Inflammatory macrophage treated with lipopolysaccharide for 1 hour (primary cell): ENCODE data around the gene HLCS.
"Not testable (repeated sequence)": the region's sequence is repeated elsewhere in the genome, so short reads cannot be mapped to it uniquely, and the experiment has no call there.

ENCODE experiments used
- DNase-seq, 2 donors: peaks; one replicate each; pipeline ENCODE4 v3.0.0-alpha.2; 2020 to 2022

Gene HLCS

DNA sequence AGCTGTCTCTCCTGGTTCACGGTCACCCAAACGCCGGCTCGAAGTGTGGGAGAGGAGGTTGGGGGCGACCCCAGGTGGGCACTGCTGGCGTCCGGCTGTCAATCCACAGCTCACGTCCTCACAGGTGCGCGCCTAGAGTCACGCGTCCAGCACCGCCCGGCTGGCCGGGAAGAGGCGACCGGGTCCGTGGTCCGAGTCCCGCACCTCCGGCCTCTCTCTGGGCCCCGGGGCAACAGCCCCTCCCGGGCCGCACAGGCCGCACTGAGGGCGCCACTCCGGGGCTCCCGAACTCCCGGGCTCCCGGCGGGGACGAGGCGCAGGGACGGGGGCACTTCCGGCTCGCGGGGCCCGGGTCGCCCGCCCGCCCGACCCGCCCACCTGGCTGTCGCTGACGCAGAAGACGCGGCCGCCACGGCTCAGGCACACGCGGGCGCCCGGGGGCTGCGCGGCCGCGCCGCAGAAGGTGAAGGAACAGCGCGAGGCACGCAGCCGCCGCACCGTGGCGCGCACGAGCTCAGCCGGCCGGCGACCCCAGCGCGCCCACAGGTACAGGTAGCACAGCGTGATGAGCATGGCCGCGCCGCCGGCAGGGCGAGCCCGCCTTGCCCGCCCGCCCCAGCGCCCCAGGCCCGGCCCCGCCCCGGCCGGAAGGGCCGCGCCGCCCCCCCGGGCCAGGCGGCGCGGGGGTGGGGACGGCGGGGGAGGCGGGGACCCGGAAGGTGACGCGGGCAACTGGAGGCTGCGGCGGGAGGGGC lies at the start of gene HLCS:
TSS of gene HLCS (minus strand) at position 604 of the 755 bp plus-strand sequence. CDS start at position 573, 31 bp downstream.
- DNase-seq = peak in 1 of 2 donors; percentile 37

- peak; percentile 66 to 83 for DNase-seq
These were observed 43.4 kb upstream of the HLCS start for GRCh38 chr21:37009740-37010341.

GRCh38 chr21:37008724-37009123 lies 42.3 kb upstream of the HLCS start:
- no peak for DNase-seq

DNA sequence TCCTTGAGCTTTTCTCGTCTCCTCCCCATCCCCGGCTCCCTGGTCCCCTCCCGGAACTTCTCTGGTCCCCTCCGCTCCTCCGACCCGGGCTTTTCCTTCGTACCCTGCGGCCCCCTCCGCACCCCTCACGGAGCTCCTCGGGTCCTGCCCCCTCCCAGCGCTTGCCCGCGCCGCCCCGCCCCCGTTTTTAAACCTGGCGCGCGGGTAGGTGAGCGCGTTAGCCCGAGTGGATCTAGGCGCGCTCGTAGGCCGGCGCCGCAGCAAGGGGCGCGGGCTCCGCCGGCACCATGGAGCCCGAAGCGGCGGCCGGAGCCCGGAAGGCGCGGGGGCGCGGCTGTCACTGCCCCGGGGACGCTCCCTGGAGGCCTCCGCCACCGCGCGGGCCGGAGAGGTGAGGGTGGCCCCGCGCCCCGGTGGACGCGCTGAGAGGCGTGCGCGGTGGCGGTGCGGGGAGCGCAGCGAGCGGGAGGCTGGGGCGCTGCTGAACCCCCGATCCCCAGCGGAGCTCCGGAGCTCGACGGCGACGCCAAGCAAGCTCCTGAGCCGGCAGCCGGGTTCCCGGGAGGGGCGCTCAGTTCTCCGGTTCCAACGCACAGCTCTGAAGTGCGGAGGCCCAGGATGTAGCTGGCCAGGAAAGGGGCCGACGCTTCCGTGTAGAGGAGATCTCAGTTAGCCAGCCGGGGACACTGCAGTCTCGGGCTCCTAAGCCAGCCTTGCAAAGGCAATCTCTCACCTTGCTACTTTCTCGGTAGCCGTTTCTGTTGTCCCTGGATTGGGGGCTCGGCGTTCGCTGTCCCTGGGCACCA lies 40.2 kb upstream of the HLCS start, which contains the start of gene RIPPLY3:
TSS of gene RIPPLY3 (plus strand) at position 217 of the 806 bp plus-strand sequence. CDS start at position 288, 71 bp downstream.
- no peak for DNase-seq

- no peak for DNase-seq
These were observed 39.3 kb upstream of the HLCS start for GRCh38 chr21:37005548-37006485.

DNA sequence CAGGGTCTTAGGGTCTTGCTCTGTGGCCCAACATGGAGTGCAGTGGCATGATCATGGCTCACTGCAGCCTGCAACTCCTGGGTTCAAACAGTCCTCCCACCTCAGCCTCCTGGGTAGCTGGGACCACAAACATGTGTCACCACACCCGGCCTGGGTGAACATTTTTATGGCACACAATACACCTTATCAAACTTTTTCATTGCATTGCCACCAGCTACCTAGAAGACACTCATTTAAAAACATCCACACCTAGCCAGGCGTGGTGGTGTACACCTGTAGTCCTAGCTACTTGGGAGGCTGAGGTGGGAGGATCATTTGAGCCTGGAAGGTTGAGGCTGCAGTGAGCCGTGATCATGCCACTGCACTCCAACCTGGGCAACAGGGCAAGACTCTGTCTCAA lies 37.4 kb upstream of the HLCS start:
- DNase-seq = not testable (repeated sequence)

GRCh38 chr21:37002851-37003250 lies 36.4 kb upstream of the HLCS start:
- not testable (repeated sequence) for DNase-seq

DNA sequence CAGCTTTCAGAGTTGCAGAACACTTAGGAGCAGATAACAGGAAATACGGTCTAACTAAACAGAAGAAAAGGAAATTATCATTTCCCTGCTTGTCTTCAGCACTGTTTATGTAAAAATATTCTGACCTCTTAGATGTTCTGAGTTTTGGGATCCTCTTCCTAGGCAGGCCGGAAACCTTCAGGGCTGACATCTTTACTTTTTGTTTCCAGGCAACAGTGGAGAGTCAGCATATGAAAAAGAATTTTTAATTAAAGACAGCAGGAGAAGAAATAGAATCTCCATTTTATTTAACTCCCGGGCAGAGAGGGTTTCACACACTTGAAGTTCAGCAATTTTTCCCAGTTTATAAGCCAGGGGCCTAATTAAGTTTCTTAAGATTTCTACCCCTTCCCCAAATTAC lies 35.0 kb upstream of the HLCS start:
- no peak for DNase-seq

DNA sequence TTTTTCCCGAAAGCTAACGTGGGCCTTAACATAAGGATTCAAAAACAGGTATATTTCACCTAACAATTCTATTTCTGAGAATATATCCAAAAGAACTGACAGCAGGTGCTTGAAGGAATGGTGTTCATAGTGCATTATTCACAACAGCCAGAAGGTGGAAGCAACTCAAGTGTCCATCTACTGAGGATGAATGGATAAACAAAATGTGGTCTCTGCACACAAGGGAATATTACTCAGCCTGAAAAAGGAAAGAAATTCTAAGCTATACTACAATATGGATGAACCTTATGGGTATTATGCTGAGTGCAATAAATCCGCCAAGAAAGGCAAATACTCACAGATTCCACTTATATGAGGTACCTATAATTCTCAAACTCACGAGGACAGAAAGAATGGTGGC lies 33.9 kb upstream of the HLCS start:
- DNase-seq = no peak

GRCh38 chr21:36999131-36999898 lies 32.8 kb upstream of the HLCS start:
- DNase-seq = no peak

- not testable (repeated sequence) for DNase-seq
These were observed 28.8 kb upstream of the HLCS start for GRCh38 chr21:36995285-36995684.

GRCh38 chr21:36994501-36995158 lies 28.2 kb upstream of the HLCS start:
- DNase-seq = no peak

GRCh38 chr21:36992671-36993070 lies 26.2 kb upstream of the HLCS start:
- DNase-seq = no peak

DNA sequence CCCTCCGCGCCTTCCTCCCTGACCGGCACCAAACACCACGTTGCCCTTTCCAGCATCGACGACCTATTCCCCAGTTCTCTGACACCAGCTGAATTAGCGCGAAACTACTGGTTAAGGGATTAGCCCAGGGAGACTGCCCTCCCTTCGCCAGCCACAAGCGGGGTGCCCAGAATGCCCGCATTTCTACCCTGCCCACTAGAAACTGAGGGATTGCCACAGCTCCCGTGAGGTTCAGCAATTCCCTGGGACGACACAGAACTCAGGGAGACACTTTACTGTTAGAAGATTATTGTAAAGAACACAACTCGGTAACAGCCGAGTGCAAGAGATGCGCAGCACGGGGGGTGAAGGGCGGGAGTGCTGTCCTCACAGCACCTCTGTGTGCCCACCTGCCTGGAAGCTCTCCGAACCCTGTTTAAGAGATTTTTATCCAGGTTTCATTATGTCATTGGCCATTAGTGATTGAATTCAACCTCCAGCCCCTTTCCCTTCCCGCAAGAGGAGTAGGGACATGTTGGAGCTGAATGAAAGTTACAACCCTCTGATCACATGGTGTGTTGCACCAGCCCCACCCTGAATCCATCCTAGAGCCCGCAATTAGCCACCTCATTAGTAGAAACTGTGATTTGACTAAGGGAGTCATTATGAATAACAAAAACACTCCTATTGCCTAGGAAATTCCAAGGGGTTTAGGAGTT lies 24.2 kb upstream of the HLCS start:
- no peak for DNase-seq

DNA sequence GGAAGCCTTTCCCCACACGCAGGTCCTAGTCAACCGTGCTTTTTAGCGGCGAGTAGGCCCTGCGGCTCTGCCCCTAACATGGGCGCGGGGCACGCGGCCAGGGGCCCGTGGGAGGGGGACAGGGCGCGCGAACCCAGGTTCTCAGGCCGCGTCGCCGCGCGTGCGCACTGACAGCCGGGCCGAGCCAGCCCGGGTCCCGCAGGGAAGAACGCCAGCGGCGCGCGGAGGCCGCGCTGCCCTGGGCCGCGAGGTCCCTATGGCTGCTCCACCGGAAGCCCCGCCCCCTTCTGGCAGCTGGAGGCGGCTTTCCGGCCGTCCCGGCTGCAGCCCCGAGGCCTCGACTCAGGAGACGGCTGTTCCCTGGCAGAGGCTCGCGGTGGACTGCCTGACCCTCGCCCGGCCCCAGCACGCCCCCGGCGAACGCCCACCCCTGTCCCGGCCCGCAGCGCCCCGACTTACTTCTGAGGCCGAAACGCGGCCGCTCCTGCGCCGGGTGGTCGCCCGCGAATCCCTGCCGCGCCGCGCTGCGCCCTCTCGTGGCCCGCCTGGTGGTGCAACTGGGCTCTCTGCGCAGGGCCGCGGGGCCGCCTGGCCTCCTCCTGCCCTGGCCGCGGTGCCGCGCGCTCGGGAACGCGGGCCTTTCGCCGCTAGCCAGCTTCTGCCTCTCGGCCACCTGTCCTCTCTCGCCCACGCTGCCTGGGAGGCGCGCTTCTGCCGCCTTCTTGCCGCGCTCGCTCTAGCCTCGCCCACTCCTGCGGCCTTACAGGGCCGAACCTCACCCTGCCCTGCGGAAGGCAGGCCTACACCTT lies 23.4 kb upstream of the HLCS start:
- DNase-seq = peak; percentile 90 to 92

- DNase-seq = not testable (repeated sequence)
These were observed 22.8 kb upstream of the HLCS start for GRCh38 chr21:36989199-36989698.

DNA sequence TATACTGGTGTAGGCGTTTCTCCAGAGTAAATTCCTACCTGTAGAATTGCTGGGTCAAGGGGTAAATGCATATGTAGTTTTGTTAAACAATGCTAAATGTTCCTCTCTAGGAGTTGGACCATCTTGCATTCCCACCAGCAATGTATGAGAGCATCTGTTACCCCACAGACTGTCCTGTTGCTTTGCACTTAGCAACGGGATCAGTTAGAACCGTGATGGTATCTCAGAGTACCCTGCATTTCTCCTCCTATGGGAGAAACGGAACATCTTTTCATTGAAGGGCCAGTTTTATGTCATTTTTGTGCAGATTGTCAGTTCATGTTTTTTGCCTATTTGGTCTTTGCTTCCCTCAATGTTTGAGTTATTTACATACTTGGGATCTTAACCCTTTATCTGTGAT lies 22.1 kb upstream of the HLCS start:
- DNase-seq = no peak

- no peak for DNase-seq
These were observed 21.4 kb upstream of the HLCS start for GRCh38 chr21:36987845-36988244.
